H1 (cell line): ENCODE data around the gene WIPF3. TPM values are rescaled to one million over a fixed set of nuclear protein-coding genes. Genes with fewer than 3 reads are reported as not detected.

ENCODE experiments used
- CTCF ChIA-PET: fragments of 300-600 bp; sonication (Branson Sonifier 250); formaldehyde crosslinking; loops from one replicate; lab custom pipeline; 2021; ENCODE audit not compliant: partially characterized antibody; lab: Charles Lee
- POLR2A ChIA-PET: fragments of 300-600 bp; sonication (Branson Sonifier 250); formaldehyde crosslinking; loops from one replicate; lab custom pipeline; 2021; ENCODE audit warnings: inconsistent platforms; ENCODE audit not compliant: partially characterized antibody; lab: Charles Lee
- DNase-seq, 2 experiments: peaks; one replicate each; pipeline versions ENCODE4 v3.0.0 to v3.0.0-alpha.2; 2010 to 2022; ENCODE audit warnings: low spot score in 2 of 2, low read depth in 1 of 2, mixed read lengths in 1 of 2
- FAIRE-seq: peaks from 2 replicates; lab custom pipeline; 2011; peaks lifted over from hg19 to GRCh38; lab: Jason Lieb, UNC
- H2AFZ ChIP-seq: 2 replicates; pipeline ENCODE4 v1.8.1; 2012; ENCODE audit warnings: low read length, inconsistent platforms
- H2AK5ac ChIP-seq: 2 replicates; pipeline ENCODE4 v1.6.1; 2013; ENCODE audit warnings: low read depth, low read length
- H2BK120ac ChIP-seq: replicated peaks from 2 replicates; pipeline ENCODE3; 2013; ENCODE audit warnings: low read depth, low read length, inconsistent platforms
- H2BK12ac ChIP-seq: 2 replicates; pipeline ENCODE4 v1.6.1; 2013; ENCODE audit warnings: low read depth, low read length
- H2BK15ac ChIP-seq: 2 replicates; pipeline ENCODE4 v1.6.1; 2013; ENCODE audit warnings: low read length
- H2BK20ac ChIP-seq: 2 replicates; pipeline ENCODE4 v1.6.1; 2013; ENCODE audit warnings: low read length
- H2BK5ac ChIP-seq: 2 replicates; pipeline ENCODE4 v1.6.1; 2013; ENCODE audit warnings: low read depth, low read length
- H3K14ac ChIP-seq: 2 replicates; pipeline ENCODE4 v1.6.1; 2013; ENCODE audit warnings: inconsistent platforms; ENCODE audit not compliant: insufficient read length
- H3K18ac ChIP-seq: 2 replicates; pipeline ENCODE4 v1.6.1; 2013; ENCODE audit warnings: low read length; ENCODE audit errors: extremely low read depth
- H3K23ac ChIP-seq: 2 replicates; pipeline ENCODE4 v1.6.1; 2013; ENCODE audit warnings: inconsistent platforms; ENCODE audit not compliant: insufficient read length
- H3K23me2 ChIP-seq: 2 replicates; pipeline ENCODE4 v1.6.1; 2013; ENCODE audit warnings: low read depth, low read length
- H3K27ac ChIP-seq: 2 replicates; pipeline ENCODE4 v1.6.1; 2011; ENCODE audit warnings: low read depth, low read length, inconsistent platforms
- H3K27me3 ChIP-seq, 4 experiments: replicated peaks in 1 of 4; 1 replicate in 1 of 4; 2 replicates in 3 of 4; pipeline versions ENCODE4 v1.6.1 to v1.8.1; 2011 to 2013; ENCODE audit warnings: low read length in 3 of 4, mild to moderate bottlenecking in 3 of 4, inconsistent platforms in 2 of 4, mixed read lengths in 2 of 4, moderate library complexity in 1 of 4; ENCODE audit not compliant: control insufficient read depth in 3 of 4, insufficient read depth in 3 of 4; ENCODE audit errors: extremely low read depth in 1 of 4
- H3K36me3 ChIP-seq, 4 experiments: 2 replicates each; pipeline versions ENCODE4 v1.6.1 to v1.8.1; 2011 to 2013; ENCODE audit warnings: mild to moderate bottlenecking in 4 of 4, low read length in 3 of 4, moderate library complexity in 2 of 4, control low read depth in 1 of 4, inconsistent platforms in 1 of 4; ENCODE audit not compliant: insufficient read depth in 4 of 4, control insufficient read depth in 2 of 4
- H3K4ac ChIP-seq: replicated peaks from 2 replicates; pipeline ENCODE3; 2013; ENCODE audit warnings: low read length, low read depth, mixed read lengths, inconsistent platforms; ENCODE audit not compliant: insufficient read length
- H3K4me1 ChIP-seq, 4 experiments: replicated peaks in 1 of 4; 1 replicate in 1 of 4; 2 replicates in 3 of 4; pipeline versions ENCODE4 v1.6.1 to v1.8.1; 2011 to 2013; ENCODE audit warnings: low read length in 3 of 4, inconsistent platforms in 2 of 4, mixed read lengths in 1 of 4; ENCODE audit not compliant: insufficient read depth in 4 of 4, control insufficient read depth in 3 of 4
- H3K4me2 ChIP-seq, 2 experiments: 2 replicates each; pipeline versions ENCODE4 v1.6.1 to v1.8.1; 2011 to 2013; ENCODE audit warnings: low read depth in 2 of 2, low read length in 2 of 2, control low read depth in 1 of 2, inconsistent platforms in 1 of 2, mild to moderate bottlenecking in 1 of 2; ENCODE audit not compliant: insufficient read depth in 1 of 2
- H3K4me3 ChIP-seq, 4 experiments: fragments of 200-600, 300-600 bp in 1 of 4; sonication (generic), shearing (Covaris generic), sonication (Bioruptor Twin) in 1 of 4; 2 replicates each; pipeline versions ENCODE4 v1.5.1 to v1.8.1; 2011 to 2016; ENCODE audit warnings: low read length in 4 of 4, low read depth in 3 of 4, control low read depth in 2 of 4, inconsistent platforms in 2 of 4, mild to moderate bottlenecking in 2 of 4, mixed read lengths in 1 of 4, moderate library complexity in 1 of 4; ENCODE audit not compliant: insufficient read depth in 2 of 4; ENCODE audit errors: extremely low read depth in 1 of 4
- H3K56ac ChIP-seq: replicated peaks from 2 replicates; pipeline ENCODE3; 2013; ENCODE audit warnings: low read depth, mild to moderate bottlenecking, mixed read lengths, low read length, inconsistent platforms; ENCODE audit not compliant: insufficient read length
- H3K79me1 ChIP-seq: 2 replicates; pipeline ENCODE4 v1.6.1; 2013; ENCODE audit warnings: low read depth, low read length, control low read depth
- H3K79me2 ChIP-seq, 2 experiments: 2 replicates each; pipeline versions ENCODE4 v1.6.1 to v1.8.1; 2012 to 2013; ENCODE audit warnings: low read length in 2 of 2, mild to moderate bottlenecking in 2 of 2, inconsistent platforms in 1 of 2; ENCODE audit not compliant: insufficient read depth in 2 of 2, control insufficient read depth in 1 of 2
- H3K9ac ChIP-seq, 4 experiments: replicated peaks in 1 of 4; 1 replicate in 1 of 4; 2 replicates in 3 of 4; pipeline versions ENCODE4 v1.6.1 to v1.8.1; 2011 to 2013; ENCODE audit warnings: low read depth in 3 of 4, low read length in 3 of 4, control low read depth in 2 of 4, mild to moderate bottlenecking in 2 of 4, moderate library complexity in 2 of 4, inconsistent platforms in 1 of 4; ENCODE audit errors: extremely low read depth in 1 of 4
- H3K9me3 ChIP-seq, 2 experiments: 2 replicates each; pipeline versions ENCODE4 v1.6.1 to v1.8.1; 2012 to 2013; ENCODE audit warnings: mild to moderate bottlenecking in 2 of 2, moderate library complexity in 2 of 2, control low read depth in 1 of 2, inconsistent platforms in 1 of 2, low read depth in 1 of 2, low read length in 1 of 2, mixed read lengths in 1 of 2; ENCODE audit not compliant: insufficient read depth in 2 of 2
- H4K20me1 ChIP-seq, 2 experiments: replicated peaks in 1 of 2; 2 replicates each; pipeline versions ENCODE3 to v1.8.1; 2011 to 2013; ENCODE audit warnings: inconsistent platforms in 2 of 2, low read length in 2 of 2, mild to moderate bottlenecking in 1 of 2; ENCODE audit not compliant: insufficient read depth in 2 of 2, control insufficient read depth in 1 of 2
- H4K5ac ChIP-seq: 2 replicates; pipeline ENCODE4 v1.6.1; 2013; ENCODE audit warnings: low read length, low read depth, mixed read lengths, inconsistent platforms; ENCODE audit not compliant: insufficient read length
- H4K8ac ChIP-seq: 2 replicates; pipeline ENCODE4 v1.8.0; 2013; ENCODE audit warnings: mild to moderate bottlenecking, moderate library complexity, low read length, inconsistent platforms; ENCODE audit not compliant: insufficient read depth; ENCODE audit errors: extremely low read depth
- H4K91ac ChIP-seq: replicated peaks from 2 replicates; pipeline ENCODE3; 2013; ENCODE audit warnings: low read length, mixed read lengths, inconsistent platforms; ENCODE audit not compliant: insufficient read length
- FOSL1 ChIP-seq: IDR thresholded peaks from 2 replicates; pipeline ENCODE4 v1.6.1; 2011; ENCODE audit warnings: mild to moderate bottlenecking, low read depth, low read length, moderate library complexity; ENCODE audit not compliant: insufficient read depth
- NANOG ChIP-seq: IDR thresholded peaks from 2 replicates; pipeline ENCODE4 v1.6.1; 2011; ENCODE audit warnings: low read length, low read depth, mild to moderate bottlenecking, inconsistent platforms; ENCODE audit not compliant: insufficient read depth, poor library complexity, severe bottlenecking
- WGBS, 2 experiments: shearing (Covaris generic) in 1 of 2; methylation state at CpG; one replicate each; pipeline versions ENCODE4 v1.1.6 to v1.1.7; 2013 to 2015; ENCODE audit warnings: low lambda C conversion rate in 2 of 2, mixed read lengths in 2 of 2, inconsistent platforms in 1 of 2, low coverage in 1 of 2, missing lambda C conversion rate in 1 of 2; ENCODE audit not compliant: insufficient replicate concordance in 2 of 2, insufficient coverage in 1 of 2, insufficient read length in 1 of 2; ENCODE audit errors: extremely low coverage in 1 of 2, missing lambda C conversion rate in 1 of 2; 5-methylcytosine and 5-hydroxymethylcytosine counted together
- polyA plus RNA-seq, 7 experiments: library from polyadenylated mRNA; depleted of rRNA in 3 of 7; stranded (reverse) in 5 of 7; unstranded in 2 of 7; fragments of >200 nt in 5 of 7; fragments of 200-250 nt in 2 of 7; gene quantifications; 1 replicate in 5 of 7; 2 replicates in 1 of 7; 4 replicates in 1 of 7; pipeline versions ENCODE4 v1.2.1 to v1.2.3, GENCODE V29; 2011 to 2013; ENCODE audit warnings: missing spikeins in 2 of 7, mixed read lengths in 2 of 7
- total RNA-seq: library from RNA; stranded (reverse); fragmentation: NEBNext Ultra II Directional; extraction: Animal tissue kit (Norgen Biotek cat#: 25700); gene quantifications from 2 replicates; pipeline ENCODE4 v1.2.1, GENCODE V29; 2021

WIPF3 gene
- total and polyA plus RNA-seq, 2 of the 8 experiments (the other 6 are each of a cell fraction or from before 2014, with no cell fraction given): 5.0 to 12.1 TPM

DNA sequence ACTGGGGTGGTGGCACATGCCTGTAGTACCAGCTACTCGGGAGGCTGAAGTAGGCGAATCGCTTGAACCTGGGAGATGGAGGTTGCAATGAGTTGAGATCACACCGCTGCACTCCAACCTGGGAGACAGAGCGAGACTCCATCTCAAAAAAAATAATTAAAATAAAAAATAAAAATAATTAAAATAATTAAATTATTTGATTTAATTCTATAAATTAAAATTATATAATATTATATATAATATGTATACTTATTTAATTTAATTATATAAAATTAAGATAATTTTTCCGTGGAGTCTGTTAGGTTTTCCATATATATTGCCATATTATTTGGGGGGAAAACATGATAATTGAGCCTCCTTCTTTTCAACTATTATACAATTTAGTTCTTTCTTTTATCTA lies 12.0 kb downstream of the WIPF3 start:
- no peak overlapping the region for H2AK5ac ChIP-seq
- DNase-seq: no peak
- CTCF ChIA-PET: interaction anchor here (1.2 to 1.3 kb wide), 2 partner anchors 11 to 103 kb away, joined by 3 read pairs; no protein-coding TSS in a partner anchor

More for the DNA sequence above, 12.0 kb downstream of the WIPF3 start:
- H3K23ac ChIP-seq: no peak overlapping the region
- no peak overlapping the region for H3K9ac ChIP-seq
- no peak overlapping the region for H3K4ac ChIP-seq
- H4K91ac ChIP-seq: no peak overlapping the region
- H2BK20ac ChIP-seq: no peak overlapping the region
- H3K4me3 ChIP-seq: no peak overlapping the region
- H2BK12ac ChIP-seq: no peak overlapping the region
- no peak overlapping the region for H3K18ac ChIP-seq
- 96% methylated on average over 6 of the region's 6 CpGs; no CpG with 5 or more reads in 1 of the 2 experiments for WGBS, 2 experiments
- no peak overlapping the region for H3K56ac ChIP-seq
- no peak overlapping the region for H2BK5ac ChIP-seq
- H4K8ac ChIP-seq: no peak overlapping the region
- H2AFZ ChIP-seq: no peak overlapping the region
- no peak overlapping the region for H3K27ac ChIP-seq
- no peak overlapping the region for H2BK15ac ChIP-seq
- H3K36me3 ChIP-seq: no peaks in the 10 kb centered on the region
- H3K79me2 ChIP-seq: no peaks in the 10 kb centered on the region
- H4K5ac ChIP-seq: no peak overlapping the region
- no peaks in the 10 kb centered on the region for H4K20me1 ChIP-seq
- H2BK120ac ChIP-seq: no peak overlapping the region
- H3K27me3 ChIP-seq: no peaks in the 10 kb centered on the region
- H3K23me2 ChIP-seq: no peaks in the 10 kb centered on the region
- H3K4me2 ChIP-seq: no peak overlapping the region
- POLR2A ChIA-PET: no interaction called here
- FAIRE-seq: no peak
- no peaks in the 10 kb centered on the region for H3K79me1 ChIP-seq
- TF ChIP-seq NANOG: no peak
- TF ChIP-seq FOSL1: no peak
- no peaks in the 10 kb centered on the region for H3K9me3 ChIP-seq
- no peaks in the 10 kb centered on the region; a peak in 1 of 7 replicates for H3K4me1 ChIP-seq
- H3K14ac ChIP-seq: no peak overlapping the region
